ENCODE measurements around the gene TTBK2. TPM values are rescaled to one million over a fixed set of nuclear protein-coding genes. Genes with fewer than 3 reads are reported as not detected.

The TTBK2 gene
- total RNA-seq, 1 experiment from 2014 or later = 10.6 TPM

GRCh38 chr15:42710662-42711061 is 209.9 kb downstream of the TTBK2 start:
- intact Hi-C loops (cut with micrococcal nuclease) = no loop called here
- CTCF ChIA-PET = no interaction called here
- Histone ChIP-seq H3K9me2 (ENCODE audit: insufficient read depth) (no peaks in the 10 kb centered on the region), H3K4me1 (ENCODE audit: control insufficient read depth in 1 of 2, insufficient read depth in 2 of 2, low read length in 2 of 2) (0 out of 4 replicates have a peak, but pooled peaks cover 0 to 3% of the 10 kb centered on the region in 2 experiments), H3K4me3 (replicated peaks in 1 of 2; ENCODE audit: low read depth in 1 of 2, low read length in 2 of 2) (no peak overlapping the region), H2AFZ (ENCODE audit: low read depth, low read length, poor library complexity, severe bottlenecking) (no peak overlapping the region), H3K4me2 (ENCODE audit: low read length) (no peak overlapping the region), H3K79me2 (ENCODE audit: insufficient read depth, low read length) (no peaks in the 10 kb centered on the region), H3K27ac (ENCODE audit: low read depth, low read length) (no peak overlapping the region), H3K9ac (ENCODE audit: low read length) (no peak overlapping the region), H3K9me3 (ENCODE audit: control insufficient read depth in 1 of 2, insufficient read depth in 1 of 2, low read depth in 1 of 2, low read length in 2 of 2) (no peaks in the 10 kb centered on the region), H3K36me3 (ENCODE audit: control insufficient read depth in 1 of 2, insufficient read depth in 2 of 2, low read length in 2 of 2) (no peaks in the 10 kb centered on the region), H3K27me3 (ENCODE audit: insufficient read depth, low read length) (no peaks in the 10 kb centered on the region), H4K20me1 (ENCODE audit: insufficient read depth) (no peaks in the 10 kb centered on the region)
- ATAC-seq (no peak), DNase-seq (ENCODE audit: low read depth, low spot score) (no peak)
- no peak for TF ChIP-seq POLR2AphosphoS5 (IDR thresholded peaks at IDR 0.05; ENCODE audit: low read depth, low read length)
- no peak for TF ChIP-seq CBX3 (IDR thresholded peaks at IDR 0.05; ENCODE audit: low read depth)
- TF ChIP-seq ZFX (IDR thresholded peaks at IDR 0.05) = no peak
- no peak for TF ChIP-seq TCF7L2 (IDR thresholded peaks at IDR 0.05; ENCODE audit: borderline replicate concordance, extremely low read depth, insufficient read depth, insufficient read length)
- no peak for TF ChIP-seq SIN3A (IDR thresholded peaks at IDR 0.05; ENCODE audit: low read depth)
- TF ChIP-seq MAX (IDR thresholded peaks at IDR 0.05) = no peak
- no peak for TF ChIP-seq SP1 (IDR thresholded peaks at IDR 0.05; ENCODE audit: low read depth)
- TF ChIP-seq SRF (IDR thresholded peaks at IDR 0.05; ENCODE audit: low read depth) = no peak
- no peak for TF ChIP-seq ZBTB33 (IDR thresholded peaks at IDR 0.05; ENCODE audit: extremely low read depth, insufficient replicate concordance, low read length)
- no peak for TF ChIP-seq FOSL1 (IDR thresholded peaks at IDR 0.05; ENCODE audit: low read depth)
- no peak for TF ChIP-seq CEBPB (IDR thresholded peaks at IDR 0.05; ENCODE audit: low read depth)
- no peak for TF ChIP-seq JUND (IDR thresholded peaks at IDR 0.05)
- TF ChIP-seq ELF1 (IDR thresholded peaks at IDR 0.05; ENCODE audit: borderline replicate concordance, low read depth) = no peak
- RAD21 ChIA-PET (ENCODE audit: low non-redundant PET in 1 of 2, low total read pairs in 2 of 2, uncharacterized antibody in 2 of 2, unreplicated experiment in 2 of 2) = no interaction called here
- BruUV-seq (replicated peaks) = no TSS peak
- POLR2A ChIA-PET = no interaction called here
